SH-SY5Y (cell line): Measurements from ENCODE around the gene IFNL2.

Experiments
- GATA2 ChIP-seq: IDR thresholded peaks from 2 replicates; pipeline ENCODE4 v1.6.1; 2011; ENCODE audit warnings: mild to moderate bottlenecking, low read depth, low read length
- GATA3 ChIP-seq: IDR thresholded peaks from 2 replicates; pipeline ENCODE4 v1.6.1; 2011; ENCODE audit warnings: low read depth, mild to moderate bottlenecking, low read length, moderate library complexity

Gene IFNL2

GRCh38 chr19:39248806-39249205 lies 19.4 kb upstream of the IFNL2 start, which contains the start of gene IFNL4:
Gene IFNL4 (minus strand): TSS chr19:39248856.
- TF ChIP-seq GATA2 (no peak), GATA3 (no peak)

- TF ChIP-seq GATA2: no peak
- TF ChIP-seq GATA3: no peak
Observed at GRCh38 chr19:39251081-39251480, 17.1 kb upstream of the IFNL2 start.

GRCh38 chr19:39251846-39252245 lies 16.4 kb upstream of the IFNL2 start:
- no peak for TF ChIP-seq GATA2
- no peak for TF ChIP-seq GATA3

DNA sequence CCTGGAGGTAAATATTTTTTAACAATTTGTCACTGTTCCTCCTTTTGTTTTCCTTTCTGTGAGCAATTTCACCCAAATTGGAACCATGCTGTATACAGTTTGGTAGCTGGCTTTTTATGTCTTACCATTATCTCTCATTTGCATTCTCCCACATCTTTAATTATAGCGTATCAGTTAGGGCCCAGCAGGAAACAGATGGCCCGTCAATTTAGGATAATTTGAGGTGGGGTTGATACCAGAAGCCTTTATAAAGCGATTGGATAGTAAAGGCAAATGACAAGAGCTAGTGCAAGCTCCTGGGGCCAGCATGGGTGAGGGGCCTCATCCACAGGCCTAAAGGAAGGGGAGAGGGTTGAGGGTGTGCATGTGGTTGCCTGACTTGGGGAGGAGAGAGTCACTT lies 15.7 kb upstream of the IFNL2 start:
- no peak for TF ChIP-seq GATA3
- TF ChIP-seq GATA2: no peak

- TF ChIP-seq GATA3 (no peak), GATA2 (no peak)
Observed at GRCh38 chr19:39253374-39254149, 14.6 kb upstream of the IFNL2 start.

- TF ChIP-seq GATA2: no peak
- TF ChIP-seq GATA3: no peak
Observed at GRCh38 chr19:39254531-39255345, 13.5 kb upstream of the IFNL2 start.

GRCh38 chr19:39257227-39257626 lies 11.0 kb upstream of the IFNL2 start:
- no peak for TF ChIP-seq GATA3
- no peak for TF ChIP-seq GATA2

DNA sequence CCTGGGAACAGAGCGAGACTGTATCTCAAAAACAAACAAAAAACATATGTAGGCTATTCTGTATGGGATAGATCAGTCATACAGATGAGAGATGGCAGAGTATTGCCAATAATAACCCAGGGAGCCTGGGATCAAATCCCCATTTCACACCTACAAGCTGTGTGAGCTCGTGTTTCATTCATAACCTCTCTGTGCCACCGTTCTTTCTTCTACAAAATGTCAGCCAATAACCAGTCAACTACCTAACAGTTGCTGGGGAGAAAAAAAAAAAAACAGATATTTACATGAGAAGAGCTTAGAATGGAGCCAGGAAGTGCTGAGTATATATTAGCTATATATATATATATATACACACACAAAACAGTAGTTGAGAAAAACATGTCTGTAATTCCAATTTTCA lies 6.5 kb upstream of the IFNL2 start:
- no peak for TF ChIP-seq GATA3
- TF ChIP-seq GATA2: no peak

- no peak for TF ChIP-seq GATA2
- TF ChIP-seq GATA3: no peak
Observed at GRCh38 chr19:39262496-39262895, 5.7 kb upstream of the IFNL2 start.

DNA sequence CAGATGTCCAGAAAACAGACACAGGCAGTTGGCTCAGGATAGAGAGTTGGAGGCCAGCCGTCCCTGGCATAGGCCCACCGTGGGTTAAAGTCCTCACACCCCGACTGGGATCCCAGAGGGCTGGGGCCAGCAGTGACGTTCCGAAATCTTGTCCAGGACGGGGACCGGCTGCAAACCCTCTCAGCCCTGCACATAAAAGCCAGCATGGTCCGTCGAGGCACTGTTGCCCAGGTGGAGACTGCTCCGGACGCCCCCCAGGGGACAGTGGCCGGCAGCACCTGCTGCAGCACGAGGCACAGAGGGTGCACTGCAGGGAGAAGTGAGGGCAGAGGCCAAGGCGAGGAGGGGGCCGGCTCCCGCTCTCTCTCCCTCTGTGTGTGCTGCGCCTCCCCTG lies 4.3 kb upstream of the IFNL2 start:
- TF ChIP-seq GATA3: no peak
- no peak for TF ChIP-seq GATA2

- TF ChIP-seq GATA3: no peak
- TF ChIP-seq GATA2: no peak
Observed at GRCh38 chr19:39264306-39265290, 3.6 kb upstream of the IFNL2 start.

GRCh38 chr19:39265321-39265916 lies 2.8 kb upstream of the IFNL2 start:
- TF ChIP-seq GATA2: no peak
- TF ChIP-seq GATA3: no peak

DNA sequence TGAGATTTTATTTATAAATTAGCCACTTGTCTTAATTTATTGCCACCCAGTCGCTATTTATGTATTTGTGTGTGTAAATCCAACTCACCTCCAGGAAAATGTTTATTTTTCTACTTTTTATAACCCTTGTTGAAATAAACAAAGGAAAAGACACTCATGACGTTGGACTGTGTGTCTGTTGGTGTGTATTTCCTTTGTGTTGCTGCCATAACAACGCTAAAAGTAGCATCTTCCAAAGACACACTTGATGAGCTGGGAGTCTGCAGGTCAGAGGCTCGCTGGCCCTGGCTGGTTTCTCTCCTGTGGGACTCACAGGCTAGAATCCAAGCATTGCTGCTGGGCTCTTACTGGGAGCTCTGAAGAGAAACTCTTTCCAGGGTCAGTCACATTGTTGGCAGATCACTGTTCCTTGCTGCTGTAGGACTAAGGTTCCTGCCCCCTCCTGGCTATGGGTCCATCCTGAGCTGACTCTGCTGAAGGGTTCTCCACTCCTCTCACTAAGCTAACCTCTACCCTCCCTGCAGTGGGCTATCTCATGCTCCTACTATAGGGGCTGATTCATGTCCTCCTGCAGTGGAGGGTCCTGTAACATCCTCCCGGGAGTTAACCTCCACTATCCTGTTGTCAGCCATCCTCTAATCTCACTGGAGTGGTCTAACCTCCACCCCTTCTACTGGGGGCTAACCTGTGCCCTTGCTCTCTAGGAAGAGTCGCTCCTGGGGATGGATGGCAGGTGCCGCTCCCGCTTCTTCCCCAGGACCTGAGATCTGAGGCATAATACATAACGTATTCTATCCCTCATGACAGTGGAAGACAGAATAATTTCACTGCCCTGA lies 2.1 kb downstream of the IFNL2 start:
- TF ChIP-seq GATA3 (no peak), GATA2 (no peak)

DNA sequence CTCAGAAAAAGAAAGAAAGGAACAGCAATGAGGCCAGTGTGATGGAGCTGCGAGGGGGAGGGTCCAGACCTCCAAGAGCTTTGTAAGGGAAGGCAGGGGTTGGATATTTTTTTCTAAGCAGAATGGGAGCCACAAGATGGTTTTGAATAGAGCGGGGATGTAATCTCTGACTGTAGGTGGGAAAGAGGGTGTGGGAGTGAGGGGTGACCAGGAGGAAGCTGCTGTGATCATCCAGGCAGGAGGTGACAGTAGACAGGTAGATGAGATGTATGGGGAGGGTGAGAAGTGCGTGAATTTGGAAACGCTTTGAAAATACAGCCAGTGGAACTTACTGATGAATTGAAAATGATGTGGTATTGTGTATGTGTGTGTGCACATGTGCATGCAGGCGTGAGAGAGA lies 7.4 kb downstream of the IFNL2 start:
- TF ChIP-seq GATA2: no peak

GRCh38 chr19:39276740-39277139 lies 8.5 kb downstream of the IFNL2 start:
- TF ChIP-seq GATA2 (no peak), GATA3 (no peak)
